GM12892 (cell line): ENCODE results near the gene ATP1A1.

Experiments used
- POLR2A ChIP-seq: IDR thresholded peaks from 2 replicates; pipeline ENCODE4 v1.6.1; 2011; ENCODE audit warnings: low read depth, low read length, control low read depth
- POLR2AphosphoS5 ChIP-seq: IDR thresholded peaks from 2 replicates; pipeline ENCODE4 v1.6.1; 2011; ENCODE audit warnings: low read depth, low read length, control low read depth

- TF ChIP-seq POLR2AphosphoS5, result no peak
- no peak for TF ChIP-seq POLR2A
Measured at GRCh38 chr1:116434849-116435248, 61.8 kb downstream of the ATP1A1 start.
